Osteoblast (primary cell): ENCODE data around the gene KLHL5. TPM values are rescaled to one million over a fixed set of nuclear protein-coding genes. Genes with fewer than 3 reads are reported as not detected.

Source experiments
- DNase-seq: peaks from one replicate; pipeline ENCODE4 v3.0.0; 2011; ENCODE audit warnings: low spot score, mixed read lengths; ENCODE audit not compliant: insufficient read length; ENCODE audit errors: missing footprints
- H2AFZ ChIP-seq: 2 replicates; pipeline ENCODE4 v1.6.0; 2011; ENCODE audit warnings: mild to moderate bottlenecking, low read length
- H3K27ac ChIP-seq: 2 replicates; pipeline ENCODE4 v1.5.1; 2011; ENCODE audit warnings: mild to moderate bottlenecking, low read depth, low read length, moderate library complexity
- H3K27me3 ChIP-seq: 2 replicates; pipeline ENCODE4 v1.6.0; 2012; ENCODE audit warnings: mild to moderate bottlenecking, control low read depth, inconsistent platforms, low read length, moderate library complexity; ENCODE audit not compliant: insufficient read depth
- H3K36me3 ChIP-seq: 2 replicates; pipeline ENCODE4 v1.5.1; 2011; ENCODE audit warnings: mild to moderate bottlenecking, low read length, control low read depth, moderate library complexity; ENCODE audit not compliant: insufficient read depth
- H3K4me1 ChIP-seq: 2 replicates; pipeline ENCODE4 v1.5.1; 2011; ENCODE audit warnings: mild to moderate bottlenecking, low read length, control low read depth, moderate library complexity; ENCODE audit not compliant: insufficient read depth
- H3K4me2 ChIP-seq: 2 replicates; pipeline ENCODE4 v1.6.0; 2011; ENCODE audit warnings: mild to moderate bottlenecking, low read length; ENCODE audit not compliant: insufficient read depth
- H3K4me3 ChIP-seq: fragments of 200-600 bp; sonication (generic); 3 replicates; pipeline ENCODE4 v1.5.1; 2012; ENCODE audit warnings: mild to moderate bottlenecking, low read length, inconsistent platforms; ENCODE audit not compliant: insufficient read depth
- H3K79me2 ChIP-seq: 2 replicates; pipeline ENCODE4 v1.6.0; 2012; ENCODE audit warnings: mild to moderate bottlenecking, low read length, control low read depth, inconsistent platforms; ENCODE audit not compliant: insufficient read depth
- H3K9me3 ChIP-seq: 2 replicates; pipeline ENCODE4 v1.5.1; 2011; ENCODE audit warnings: low read depth, low read length, control low read depth
- H4K20me1 ChIP-seq: 2 replicates; pipeline ENCODE4 v1.6.0; 2012; ENCODE audit warnings: mild to moderate bottlenecking, low read length, control low read depth; ENCODE audit not compliant: insufficient read depth
- CTCF ChIP-seq: IDR thresholded peaks from 2 replicates; pipeline ENCODE4 v1.5.1; 2011; ENCODE audit warnings: mild to moderate bottlenecking, low read depth, low read length, moderate library complexity; ENCODE audit errors: extremely low read depth
- total RNA-seq: library from RNA; depleted of rRNA; stranded (reverse); fragments of >200 nt; gene quantifications from 2 replicates; pipeline ENCODE4 v1.2.3, GENCODE V29; 2012

The KLHL5 gene
- total RNA-seq, 1 donor = 95.5 TPM

- H3K4me3 ChIP-seq = no peak overlapping the region
- peaks cover 3% of the 10 kb centered on the region for H4K20me1 ChIP-seq
- no peaks in the 10 kb centered on the region for H3K9me3 ChIP-seq
- H3K27ac ChIP-seq = no peak overlapping the region
- H3K4me2 ChIP-seq = no peak overlapping the region
- H2AFZ ChIP-seq = no peak overlapping the region
- no peaks in the 10 kb centered on the region for H3K27me3 ChIP-seq
- DNase-seq = no peak
- H3K79me2 ChIP-seq = peaks cover 61% of the 10 kb centered on the region
- H3K4me1 ChIP-seq = peaks cover 31% of the 10 kb centered on the region
- no peaks in the 10 kb centered on the region for H3K36me3 ChIP-seq
- TF ChIP-seq CTCF = no peak
Observed at GRCh38 chr4:39047681-39048080, 14.4 kb upstream of the KLHL5 start.

GRCh38 chr4:39048311-39048710 is 13.7 kb upstream of the KLHL5 start:
- TF ChIP-seq CTCF = no peak
- Histone ChIP-seq H3K4me2 (no peak overlapping the region), H3K4me1 (peaks cover 26% of the 10 kb centered on the region), H4K20me1 (peaks cover 6% of the 10 kb centered on the region), H3K4me3 (no peak overlapping the region), H3K79me2 (peaks cover 68% of the 10 kb centered on the region), H3K27ac (no peak overlapping the region), H2AFZ (no peak overlapping the region), H3K27me3 (no peaks in the 10 kb centered on the region), H3K36me3 (no peaks in the 10 kb centered on the region), H3K9me3 (no peaks in the 10 kb centered on the region)
- no peak for DNase-seq

GRCh38 chr4:39050590-39050989 is 11.4 kb upstream of the KLHL5 start:
- Histone ChIP-seq H3K4me1 (peaks cover 16% of the 10 kb centered on the region), H3K27me3 (no peaks in the 10 kb centered on the region), H4K20me1 (peaks cover 15% of the 10 kb centered on the region), H3K9me3 (no peaks in the 10 kb centered on the region), H3K4me3 (no peak overlapping the region), H3K27ac (no peak overlapping the region), H3K36me3 (no peaks in the 10 kb centered on the region), H2AFZ (no peak overlapping the region), H3K4me2 (no peak overlapping the region), H3K79me2 (peaks cover 83% of the 10 kb centered on the region)
- no peak for DNase-seq
- no peak for TF ChIP-seq CTCF

GRCh38 chr4:39051492-39051891 is 10.5 kb upstream of the KLHL5 start:
- TF ChIP-seq CTCF = no peak
- H3K4me1 ChIP-seq = peaks cover 7% of the 10 kb centered on the region
- no peaks in the 10 kb centered on the region for H3K9me3 ChIP-seq
- peaks cover 13% of the 10 kb centered on the region for H4K20me1 ChIP-seq
- H2AFZ ChIP-seq = no peak overlapping the region
- DNase-seq = no peak
- no peak overlapping the region for H3K27ac ChIP-seq
- H3K27me3 ChIP-seq = no peaks in the 10 kb centered on the region
- H3K79me2 ChIP-seq = peaks cover 79% of the 10 kb centered on the region
- H3K4me2 ChIP-seq = no peak overlapping the region
- no peak overlapping the region for H3K4me3 ChIP-seq
- H3K36me3 ChIP-seq = no peaks in the 10 kb centered on the region
